Gastrocnemius medialis (tissue), 4 donors: Measurements from ENCODE around the gene C14orf132.

ENCODE experiments used
- POLR2A ChIP-seq, 2 donors: fragments of 450-650 bp; IDR thresholded peaks; one replicate each; pipeline ENCODE4 v1.6.1; 2017; ENCODE audit warnings: antibody characterized with exemption in 2 of 2, mild to moderate bottlenecking in 2 of 2, moderate library complexity in 2 of 2
- TF ChIP-seq, protein P1 (sequence below), 5 experiments: fragments of 450-650 bp in 3 of 5; fragments of 200-600 bp in 2 of 5; sonication (generic) in 2 of 5; IDR thresholded peaks in 4 of 5; conservative IDR thresholded peaks in 1 of 5; 1 replicate in 4 of 5; 2 replicates in 1 of 5; pipeline ENCODE4 v1.5.1; 2016 to 2019; ENCODE audit warnings: antibody characterized with exemption in 5 of 5, mild to moderate bottlenecking in 3 of 5, moderate library complexity in 3 of 5

DNA sequence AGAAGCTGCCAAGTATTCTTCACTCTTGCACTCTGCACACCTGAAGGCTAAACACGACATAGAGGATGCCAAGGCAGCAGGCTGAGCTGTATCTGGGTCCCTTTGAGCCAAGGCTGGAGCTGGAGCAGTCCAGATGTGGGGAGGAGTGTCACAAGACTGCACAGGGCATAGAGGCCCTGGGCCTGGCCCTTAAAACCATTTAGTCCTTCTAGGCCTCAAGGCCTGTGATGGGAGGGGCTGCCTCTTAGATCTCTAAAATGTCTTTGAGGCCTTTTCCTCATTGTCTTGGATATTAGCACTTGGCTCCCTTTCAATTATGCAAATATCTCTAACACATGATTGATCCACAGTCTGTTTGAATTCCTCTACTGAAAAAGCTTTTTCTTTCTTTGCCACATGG lies 28.0 kb upstream of the C14orf132 start:
- TF ChIP-seq, protein P1, sequence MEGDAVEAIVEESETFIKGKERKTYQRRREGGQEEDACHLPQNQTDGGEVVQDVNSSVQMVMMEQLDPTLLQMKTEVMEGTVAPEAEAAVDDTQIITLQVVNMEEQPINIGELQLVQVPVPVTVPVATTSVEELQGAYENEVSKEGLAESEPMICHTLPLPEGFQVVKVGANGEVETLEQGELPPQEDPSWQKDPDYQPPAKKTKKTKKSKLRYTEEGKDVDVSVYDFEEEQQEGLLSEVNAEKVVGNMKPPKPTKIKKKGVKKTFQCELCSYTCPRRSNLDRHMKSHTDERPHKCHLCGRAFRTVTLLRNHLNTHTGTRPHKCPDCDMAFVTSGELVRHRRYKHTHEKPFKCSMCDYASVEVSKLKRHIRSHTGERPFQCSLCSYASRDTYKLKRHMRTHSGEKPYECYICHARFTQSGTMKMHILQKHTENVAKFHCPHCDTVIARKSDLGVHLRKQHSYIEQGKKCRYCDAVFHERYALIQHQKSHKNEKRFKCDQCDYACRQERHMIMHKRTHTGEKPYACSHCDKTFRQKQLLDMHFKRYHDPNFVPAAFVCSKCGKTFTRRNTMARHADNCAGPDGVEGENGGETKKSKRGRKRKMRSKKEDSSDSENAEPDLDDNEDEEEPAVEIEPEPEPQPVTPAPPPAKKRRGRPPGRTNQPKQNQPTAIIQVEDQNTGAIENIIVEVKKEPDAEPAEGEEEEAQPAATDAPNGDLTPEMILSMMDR (IDR thresholded peaks at IDR 0.05 in 4 of 5, conservative IDR thresholded peaks at IDR 0.05 in 1 of 5), result no peak
- no peak for TF ChIP-seq POLR2A (IDR thresholded peaks at IDR 0.05)
